Kidney (tissue), 14 donors: ENCODE results near the gene PROC. TPM values are rescaled to one million over a fixed set of nuclear protein-coding genes. Genes with fewer than 3 reads are reported as not detected.

ENCODE experiments used
- DNase-seq, 5 donors: peaks; one replicate each; pipeline ENCODE4 v3.0.0-alpha.2; 2013 to 2020
- FAIRE-seq: peaks from 2 replicates; lab custom pipeline; 2012; peaks lifted over from hg19 to GRCh38; lab: Jason Lieb, UNC
- H3K27ac ChIP-seq, 2 donors: one replicate each; pipeline ENCODE4 v1.7.0; 2013; ENCODE audit warnings: low read depth in 2 of 2, low read length in 2 of 2, inconsistent platforms in 1 of 2
- H3K27me3 ChIP-seq: one replicate; pipeline ENCODE4 v1.7.1; 2013; ENCODE audit warnings: low read length, inconsistent platforms; ENCODE audit not compliant: control insufficient read depth, insufficient read depth
- H3K36me3 ChIP-seq, 3 donors: one replicate each; pipeline versions ENCODE4 v1.7.0 to v1.7.1; 2013; ENCODE audit warnings: low read length in 3 of 3, control low read depth in 1 of 3, inconsistent platforms in 1 of 3; ENCODE audit not compliant: insufficient read depth in 3 of 3, control insufficient read depth in 2 of 3
- H3K4me1 ChIP-seq, 3 donors: one replicate each; pipeline versions ENCODE4 v1.7.0 to v1.7.1; 2013; ENCODE audit warnings: low read length in 3 of 3, inconsistent platforms in 1 of 3, low read depth in 1 of 3; ENCODE audit not compliant: control insufficient read depth in 2 of 3, insufficient read depth in 2 of 3
- H3K4me3 ChIP-seq, 3 donors: one replicate each; pipeline versions ENCODE4 v1.7.0 to v1.8.1; 2013; ENCODE audit warnings: low read length in 3 of 3, control low read depth in 1 of 3, inconsistent platforms in 1 of 3
- H3K9ac ChIP-seq, 3 donors: one replicate each; pipeline versions ENCODE4 v1.7.0 to v1.7.1; 2013; ENCODE audit warnings: low read length in 3 of 3, control low read depth in 1 of 3, inconsistent platforms in 1 of 3
- H3K9me3 ChIP-seq, 3 donors: one replicate each; pipeline versions ENCODE4 v1.7.0 to v1.7.1; 2013; ENCODE audit warnings: low read length in 3 of 3, control low read depth in 1 of 3, inconsistent platforms in 1 of 3; ENCODE audit not compliant: control insufficient read depth in 2 of 3, insufficient read depth in 1 of 3
- CTCF ChIP-seq: IDR thresholded peaks from 3 replicates; pipeline ENCODE4 v1.5.1; 2012; ENCODE audit warnings: mild to moderate bottlenecking, moderate library complexity, borderline replicate concordance; ENCODE audit not compliant: insufficient read depth; ENCODE audit errors: extremely low read depth
- intact Hi-C: fragments of 100-400 bp; cut with DNase I; formaldehyde crosslinking; loops from one replicate; pipeline ENCODE4 v1.11.1; 2022
- microRNA-seq: library from miRNA; unstranded; fragments of <30 nt; microRNA quantifications from one replicate; pipeline ENCODE4 v1.2.0, GENCODE V29; 2020
- polyA plus RNA-seq: library from polyadenylated mRNA; stranded (reverse); fragments of 350-450 nt; fragmentation: Illumina TruSeq; extraction: RNeasy Lipid Tissue Mini Kit (QIAGEN cat#74804); gene quantifications from one replicate; pipeline ENCODE4 v1.2.3, GENCODE V29; 2014; ENCODE audit warnings: low read depth, low replicate concordance; ENCODE audit not compliant: insufficient read depth
- total RNA-seq: library from RNA; stranded (reverse); fragmentation: NEBNext Ultra II Directional; extraction: Animal tissue kit (Norgen Biotek cat#: 25700); gene quantifications from one replicate; pipeline ENCODE4 v1.2.1, GENCODE V29; 2021
- donor health status: control.
- donor health status: control.
- donor health status: control.
- donor health status: control.
- donor health status: control.
- donor health status: DM: yes; HTN: yes; CAD: no.
- donor health status: Normal renal cell carcinoma (clear cell type).

Gene PROC
- total and polyA plus RNA-seq, 2 donors from 2014 or later = 5.9 to 51.0 TPM

GRCh38 chr2:127472268-127472667 lies 54.0 kb downstream of the PROC start:
- Histone ChIP-seq H3K4me3 (no peak overlapping the region), H3K27me3 (no peaks in the 10 kb centered on the region), H3K36me3 (peaks cover 0 to 5% (median 5%) of the 10 kb centered on the region in 3 donors), H3K4me1 (no peaks in the 10 kb centered on the region), H3K27ac (no peak overlapping the region), H3K9ac (no peak overlapping the region), H3K9me3 (peaks cover 0 to 6% (median 0%) of the 10 kb centered on the region in 3 donors)
- intact Hi-C loops = no loop called here
- FAIRE-seq (no peak), DNase-seq (no peak)
- TF ChIP-seq CTCF = no peak

GRCh38 chr2:127475788-127476187 lies 57.6 kb downstream of the PROC start:
- no peaks in the 10 kb centered on the region for H3K27me3 ChIP-seq
- H3K9me3 ChIP-seq = peaks cover 0 to 6% (median 0%) of the 10 kb centered on the region in 3 donors
- no peak overlapping the region for H3K9ac ChIP-seq
- no peak for TF ChIP-seq CTCF
- intact Hi-C loops = loop anchor here (5.0 kb wide), 1 partner anchor 153 kb away; no protein-coding TSS in a partner anchor
- FAIRE-seq (no peak), DNase-seq (no peak)
- no peak overlapping the region for H3K4me3 ChIP-seq
- peaks cover 0 to under 1% (median 0%) of the 10 kb centered on the region in 3 donors for H3K36me3 ChIP-seq
- H3K27ac ChIP-seq = no peak overlapping the region
- H3K4me1 ChIP-seq = no peaks in the 10 kb centered on the region

Small RNA genes within 50 kb of the gene (microRNA-seq; reads per million reads assigned to microRNA genes)
- not detected for gene MIR4783

Other genes with a start within 250 kb of the PROC start
- 0.35 TPM for gene CYP27C1, start 198.1 kb upstream of the PROC start, total RNA-seq
- gene CYP27C1, start 198.1 kb upstream of the PROC start, polyA plus RNA-seq = not detected
- gene ERCC3, start 124.3 kb upstream of the PROC start, total RNA-seq = 37.1 TPM
- gene ERCC3, start 124.3 kb upstream of the PROC start, polyA plus RNA-seq = 23.5 TPM
- gene MAP3K2, start 30.5 kb upstream of the PROC start, total RNA-seq = 65.3 TPM
- 4.9 TPM for gene MAP3K2, start 30.5 kb upstream of the PROC start, polyA plus RNA-seq
- 35.8 TPM for gene IWS1, start 108.1 kb downstream of the PROC start, total RNA-seq
- gene IWS1, start 108.1 kb downstream of the PROC start, polyA plus RNA-seq = 29.8 TPM
- 11.0 TPM for gene MYO7B, start 117.3 kb downstream of the PROC start, total RNA-seq
- gene MYO7B, start 117.3 kb downstream of the PROC start, polyA plus RNA-seq = 22.2 TPM
- gene GPR17, start 227.7 kb downstream of the PROC start, total RNA-seq = 0.50 TPM
- 0.39 TPM for gene GPR17, start 227.7 kb downstream of the PROC start, polyA plus RNA-seq